A375 (cell line): Measurements from ENCODE around the gene MPV17L. TPM values are rescaled to one million over a fixed set of nuclear protein-coding genes. Genes with fewer than 3 reads are reported as not detected.

ENCODE experiments used
- total RNA-seq: library from RNA; depleted of rRNA; stranded (reverse); fragments of >200 nt; shearing (Covaris generic); gene quantifications from 2 replicates; pipeline ENCODE4 v1.2.3, GENCODE V29; 2014; rRNA removed

The MPV17L gene
- 7.1 and 8.3 TPM in 2 replicates for total RNA-seq

GRCh38 chr16:15395631-15396508 lies at the start of gene MPV17L:
Gene MPV17L (plus strand): TSS chr16:15395754. CDS start chr16:15395898, 144 bp downstream.

GRCh38 chr16:15378194-15378593 lies 17.4 kb upstream of the MPV17L start, which contains the start of gene NPIPA5:
Gene NPIPA5 (minus strand): TSS chr16:15378294. CDS start chr16:15378294, 0 bp downstream.

GRCh38 chr16:15434425-15435215 lies 39.1 kb downstream of the MPV17L start, which contains the start of gene BMERB1:
Gene BMERB1 (plus strand): TSS chr16:15434588. CDS start chr16:15434654, 66 bp downstream.

Other genes starting within 250 kb of the MPV17L start
- 1.4 TPM in 1 of 2 replicates, not detected in the other for gene NPIPA5, start 17.5 kb upstream of the MPV17L start, total RNA-seq
- 32.4 and 36.3 TPM in 2 replicates for gene BMERB1, start 38.8 kb downstream of the MPV17L start, total RNA-seq
- gene MARF1, start 247.4 kb downstream of the MPV17L start, total RNA-seq: 11.5 and 12.7 TPM in 2 replicates